HL-60 (cell line): Measurements from ENCODE around the gene KMT2E.

Experiments used
- DNase-seq, 2 experiments: peaks; one replicate each; pipeline ENCODE4 v3.0.0-alpha.2; 2010 to 2020; ENCODE audit warnings: low read depth in 1 of 2, low spot score in 1 of 2
- H3K27ac ChIP-seq: fragments of 250-450 bp; sonication (Bioruptor Pico); replicated peaks from 2 replicates; pipeline ENCODE4 v1.5.1; 2020; ENCODE audit warnings: mild to moderate bottlenecking, moderate library complexity
- H3K27me3 ChIP-seq: fragments of 250-450 bp; sonication (Bioruptor Pico); 2 replicates; pipeline ENCODE4 v1.5.1; 2021; ENCODE audit warnings: mild to moderate bottlenecking, moderate library complexity; ENCODE audit not compliant: insufficient read depth, poor library complexity, severe bottlenecking
- H3K4me3 ChIP-seq: replicated peaks from 2 replicates; pipeline ENCODE4 v1.5.1; 2011; ENCODE audit warnings: mild to moderate bottlenecking, control low read depth, low read length; ENCODE audit not compliant: insufficient read depth
- CTCF ChIP-seq: IDR thresholded peaks from one replicate; pipeline ENCODE4 v1.5.1; 2011; ENCODE audit warnings: low read length, control low read depth, inconsistent platforms; ENCODE audit not compliant: insufficient read depth
- GABPA ChIP-seq: IDR thresholded peaks from 2 replicates; pipeline ENCODE4 v1.6.1; 2012; ENCODE audit warnings: low read depth
- POLR2AphosphoS5 ChIP-seq: IDR thresholded peaks from 2 replicates; pipeline ENCODE4 v1.6.1; 2012; ENCODE audit warnings: low read depth
- SPI1 ChIP-seq: IDR thresholded peaks from 2 replicates; pipeline ENCODE4 v1.6.1; 2012; ENCODE audit warnings: low read depth, mild to moderate bottlenecking, borderline replicate concordance
- TF ChIP-seq, protein P1 (sequence below): IDR thresholded peaks from 2 replicates; pipeline ENCODE4 v1.6.1; 2012; ENCODE audit warnings: low read depth; ENCODE audit not compliant: insufficient replicate concordance

KMT2E gene

DNA sequence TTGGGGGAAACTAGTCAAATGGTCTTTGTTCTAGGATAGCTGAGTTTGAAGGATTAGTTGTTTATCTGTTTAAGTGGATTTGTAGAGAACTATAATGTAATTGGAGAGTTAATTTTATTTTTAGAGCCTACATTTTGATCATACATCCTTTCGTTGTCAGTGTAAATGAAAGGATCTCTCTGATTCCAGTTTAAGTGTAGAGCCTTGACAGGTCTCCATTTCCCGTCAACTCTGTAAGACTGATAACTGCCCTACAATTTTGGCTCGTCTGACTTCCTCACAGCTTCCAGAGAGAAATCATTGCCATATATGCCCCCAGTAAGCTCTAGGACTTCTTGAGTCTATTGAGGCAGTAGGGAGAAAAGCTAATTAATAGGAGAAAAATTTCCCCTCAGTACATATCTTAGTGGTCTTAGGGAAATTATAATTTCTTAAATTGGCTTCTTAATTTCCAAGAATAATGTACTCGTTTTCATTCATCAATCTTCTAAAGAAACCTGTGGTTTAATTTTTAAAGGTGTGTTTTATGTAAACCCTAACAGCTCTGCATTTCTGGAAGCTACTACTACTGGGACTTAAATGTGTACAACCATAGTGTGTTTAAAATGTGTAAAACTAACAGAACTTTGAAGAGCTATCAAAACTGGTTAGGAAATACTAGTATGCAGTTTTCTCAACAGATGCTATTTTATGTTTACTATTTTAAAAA lies 3.8 kb downstream of the KMT2E start:
- Histone ChIP-seq H3K27me3 (no peaks in the 10 kb centered on the region), H3K27ac (no peak overlapping the region), H3K4me3 (peak overlapping the region; percentile 16)
- DNase-seq: no peak
- TF ChIP-seq, protein P1, sequence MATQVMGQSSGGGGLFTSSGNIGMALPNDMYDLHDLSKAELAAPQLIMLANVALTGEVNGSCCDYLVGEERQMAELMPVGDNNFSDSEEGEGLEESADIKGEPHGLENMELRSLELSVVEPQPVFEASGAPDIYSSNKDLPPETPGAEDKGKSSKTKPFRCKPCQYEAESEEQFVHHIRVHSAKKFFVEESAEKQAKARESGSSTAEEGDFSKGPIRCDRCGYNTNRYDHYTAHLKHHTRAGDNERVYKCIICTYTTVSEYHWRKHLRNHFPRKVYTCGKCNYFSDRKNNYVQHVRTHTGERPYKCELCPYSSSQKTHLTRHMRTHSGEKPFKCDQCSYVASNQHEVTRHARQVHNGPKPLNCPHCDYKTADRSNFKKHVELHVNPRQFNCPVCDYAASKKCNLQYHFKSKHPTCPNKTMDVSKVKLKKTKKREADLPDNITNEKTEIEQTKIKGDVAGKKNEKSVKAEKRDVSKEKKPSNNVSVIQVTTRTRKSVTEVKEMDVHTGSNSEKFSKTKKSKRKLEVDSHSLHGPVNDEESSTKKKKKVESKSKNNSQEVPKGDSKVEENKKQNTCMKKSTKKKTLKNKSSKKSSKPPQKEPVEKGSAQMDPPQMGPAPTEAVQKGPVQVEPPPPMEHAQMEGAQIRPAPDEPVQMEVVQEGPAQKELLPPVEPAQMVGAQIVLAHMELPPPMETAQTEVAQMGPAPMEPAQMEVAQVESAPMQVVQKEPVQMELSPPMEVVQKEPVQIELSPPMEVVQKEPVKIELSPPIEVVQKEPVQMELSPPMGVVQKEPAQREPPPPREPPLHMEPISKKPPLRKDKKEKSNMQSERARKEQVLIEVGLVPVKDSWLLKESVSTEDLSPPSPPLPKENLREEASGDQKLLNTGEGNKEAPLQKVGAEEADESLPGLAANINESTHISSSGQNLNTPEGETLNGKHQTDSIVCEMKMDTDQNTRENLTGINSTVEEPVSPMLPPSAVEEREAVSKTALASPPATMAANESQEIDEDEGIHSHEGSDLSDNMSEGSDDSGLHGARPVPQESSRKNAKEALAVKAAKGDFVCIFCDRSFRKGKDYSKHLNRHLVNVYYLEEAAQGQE: no peak
- TF ChIP-seq GABPA (no peak), POLR2AphosphoS5 (no peak), SPI1 (peak; percentile 63; the same call in 1 of the 2 replicates), CTCF (no peak)

DNA sequence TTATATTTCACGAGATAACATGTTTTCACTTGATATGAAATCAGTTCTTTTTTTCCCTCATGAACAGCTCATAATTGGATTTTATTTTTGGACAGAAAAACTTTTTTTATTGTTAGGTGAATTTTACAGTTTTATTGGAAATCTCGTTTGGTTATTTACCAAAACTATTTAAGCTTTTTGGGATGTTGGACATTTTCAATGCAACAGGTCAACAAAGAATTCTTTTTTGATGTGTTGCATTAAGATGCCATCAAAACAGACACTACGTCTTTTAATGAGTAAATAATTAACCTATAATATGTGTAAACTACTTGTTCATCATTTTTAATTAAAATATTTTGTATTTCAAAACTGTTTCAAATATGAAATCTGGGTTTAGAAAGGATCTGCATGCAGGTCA lies 5.3 kb downstream of the KMT2E start:
- Histone ChIP-seq H3K4me3 (no peak overlapping the region), H3K27me3 (no peaks in the 10 kb centered on the region), H3K27ac (no peak overlapping the region; the same call in 1 of the 2 replicates)
- no peak for DNase-seq
- no peak for TF ChIP-seq POLR2AphosphoS5
- no peak for TF ChIP-seq GABPA
- no peak for TF ChIP-seq CTCF
- TF ChIP-seq, protein P1: no peak
- TF ChIP-seq SPI1: no peak

DNA sequence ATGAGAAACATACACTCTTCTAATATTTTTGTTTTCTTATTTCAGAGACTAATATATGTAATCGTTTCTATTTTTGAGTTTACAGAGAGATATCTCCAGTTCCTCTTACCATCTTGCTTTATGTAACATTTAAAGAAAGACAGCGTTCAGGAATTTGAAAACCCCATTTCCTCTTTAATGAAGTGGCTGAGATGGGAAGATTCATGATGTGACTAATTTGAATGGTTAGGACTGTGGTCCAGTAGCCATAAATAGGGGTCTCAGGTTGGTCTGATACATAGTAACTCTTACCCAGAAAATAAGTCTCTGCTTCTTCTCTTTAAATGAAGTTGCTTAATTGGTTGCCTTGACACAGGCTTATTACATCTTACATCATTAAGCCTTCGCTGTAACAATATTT lies 6.9 kb downstream of the KMT2E start:
- DNase-seq: no peak
- Histone ChIP-seq H3K4me3 (no peak overlapping the region), H3K27ac (peak overlapping the region; percentile 19), H3K27me3 (no peaks in the 10 kb centered on the region)
- TF ChIP-seq GABPA (no peak), POLR2AphosphoS5 (no peak), SPI1 (peak; percentile 86), CTCF (no peak)
- TF ChIP-seq, protein P1: no peak
